Measurements from ENCODE around the gene HSH2D.
"Not testable (repeated sequence)": the region's sequence is repeated elsewhere in the genome, so short reads cannot be mapped to it uniquely, and the experiment has no call there.

The HSH2D gene

GRCh38 chr19:16157601-16158000 is 14.1 kb downstream of the HSH2D start:
- no peak for DNase-seq (ENCODE audit: low spot score)

- DNase-seq (ENCODE audit: low spot score) = no peak
Observed at GRCh38 chr19:16159655-16160054, 16.2 kb downstream of the HSH2D start.

- no peak for DNase-seq (ENCODE audit: low spot score)
Observed at GRCh38 chr19:16160445-16160942, 17.0 kb downstream of the HSH2D start.

- no peak for DNase-seq (ENCODE audit: low spot score)
Observed at GRCh38 chr19:16160943-16161560, 17.6 kb downstream of the HSH2D start.

- DNase-seq (ENCODE audit: low spot score) = no peak
Observed at GRCh38 chr19:16161840-16162239, 18.4 kb downstream of the HSH2D start.

GRCh38 chr19:16164222-16164890 is 20.9 kb downstream of the HSH2D start:
- no peak for DNase-seq (ENCODE audit: low spot score)

GRCh38 chr19:16166417-16166816 is 22.9 kb downstream of the HSH2D start:
- DNase-seq (ENCODE audit: low spot score) = no peak

GRCh38 chr19:16167055-16167454 is 23.6 kb downstream of the HSH2D start:
- DNase-seq (ENCODE audit: low spot score) = no peak

GRCh38 chr19:16168465-16169081 is 25.1 kb downstream of the HSH2D start:
- DNase-seq (ENCODE audit: low spot score) = no peak

- DNase-seq (ENCODE audit: low spot score) = no peak
Observed at GRCh38 chr19:16170134-16170533, 26.6 kb downstream of the HSH2D start.

- no peak for DNase-seq (ENCODE audit: low spot score)
Observed at GRCh38 chr19:16175954-16176353, 32.5 kb downstream of the HSH2D start.

- not testable (repeated sequence) for DNase-seq (ENCODE audit: low spot score)
Observed at GRCh38 chr19:16178866-16179265, 35.4 kb downstream of the HSH2D start.

GRCh38 chr19:16180611-16181010 is 37.1 kb downstream of the HSH2D start:
- no peak for DNase-seq (ENCODE audit: low spot score)

GRCh38 chr19:16184665-16185122 is 41.2 kb downstream of the HSH2D start:
- no peak for DNase-seq (ENCODE audit: low spot score)

- peak; percentile 94 for DNase-seq (ENCODE audit: low spot score)
Observed at GRCh38 chr19:16185123-16185767, 41.8 kb downstream of the HSH2D start, which contains the start of gene FAM32A. Gene FAM32A (plus strand): TSS chr19:16185410. CDS start chr19:16185443, 33 bp downstream.

GRCh38 chr19:16185768-16186123 is 42.3 kb downstream of the HSH2D start:
- DNase-seq (ENCODE audit: low spot score) = peak; percentile 32

- no peak for DNase-seq (ENCODE audit: low spot score)
Observed at GRCh38 chr19:16188521-16188920, 45.0 kb downstream of the HSH2D start.

- DNase-seq (ENCODE audit: low spot score) = no peak
Observed at GRCh38 chr19:16190198-16190597, 46.7 kb downstream of the HSH2D start.

GRCh38 chr19:16190736-16191135 is 47.3 kb downstream of the HSH2D start:
- DNase-seq (ENCODE audit: low spot score) = no peak

- DNase-seq (ENCODE audit: low spot score) = no peak
Observed at GRCh38 chr19:16191216-16191908, 47.9 kb downstream of the HSH2D start.

GRCh38 chr19:16193466-16193865 is 50.0 kb downstream of the HSH2D start:
- DNase-seq (ENCODE audit: low spot score) = no peak

GRCh38 chr19:16197188-16197621 is 53.7 kb downstream of the HSH2D start:
- DNase-seq (ENCODE audit: low spot score) = no peak

Data from HuH-7 (cell line).